Upper lobe of right lung (tissue), 1 donor: ENCODE measurements around the gene NFASC. TPM values are rescaled to one million over a fixed set of nuclear protein-coding genes. Genes with fewer than 3 reads are reported as not detected.

Experiments
- ATAC-seq: fragments of 200-7000 bp; cut with Tn5 transposase; one replicate; pipeline ENCODE4 v1.9.1; 2020; ENCODE audit warnings: mild to moderate bottlenecking, moderate library complexity
- DNase-seq: peaks from one replicate; pipeline ENCODE4 v3.0.0-alpha.2; 2020
- H3K27ac ChIP-seq: fragments of 200-600 bp; one replicate; pipeline ENCODE4 v1.8.0; 2022
- H3K27me3 ChIP-seq: fragments of 200-600 bp; one replicate; pipeline ENCODE4 v1.8.0; 2022; ENCODE audit warnings: mild to moderate bottlenecking
- H3K36me3 ChIP-seq: fragments of 200-600 bp; one replicate; pipeline ENCODE4 v1.8.0; 2022
- H3K4me1 ChIP-seq: fragments of 200-600 bp; one replicate; pipeline ENCODE4 v1.8.0; 2022
- H3K4me3 ChIP-seq: fragments of 200-600 bp; one replicate; pipeline ENCODE4 v1.8.0; 2022; ENCODE audit warnings: mild to moderate bottlenecking
- H3K9me3 ChIP-seq: fragments of 200-600 bp; one replicate; pipeline ENCODE4 v1.8.0; 2022
- CTCF ChIP-seq: fragments of 200-600 bp; IDR thresholded peaks from one replicate; pipeline ENCODE4 v1.8.0; 2022; ENCODE audit warnings: antibody characterized with exemption
- intact Hi-C: fragments of 100-400 bp; cut with DNase I; formaldehyde crosslinking; loops from one replicate; pipeline ENCODE4 v1.11.0; 2022
- total RNA-seq: library from RNA; stranded (reverse); fragmentation: NEBNext Ultra II Directional; extraction: Animal tissue kit (Norgen Biotek cat#: 25700); gene quantifications from one replicate; pipeline ENCODE4 v1.2.1, GENCODE V29; 2021
- donor health status: DM: no; HTN: yes; CAD: no; lungs with severe emphysema.

NFASC gene
- total RNA-seq, 1 donor from 2014 or later = 24.1 TPM

DNA sequence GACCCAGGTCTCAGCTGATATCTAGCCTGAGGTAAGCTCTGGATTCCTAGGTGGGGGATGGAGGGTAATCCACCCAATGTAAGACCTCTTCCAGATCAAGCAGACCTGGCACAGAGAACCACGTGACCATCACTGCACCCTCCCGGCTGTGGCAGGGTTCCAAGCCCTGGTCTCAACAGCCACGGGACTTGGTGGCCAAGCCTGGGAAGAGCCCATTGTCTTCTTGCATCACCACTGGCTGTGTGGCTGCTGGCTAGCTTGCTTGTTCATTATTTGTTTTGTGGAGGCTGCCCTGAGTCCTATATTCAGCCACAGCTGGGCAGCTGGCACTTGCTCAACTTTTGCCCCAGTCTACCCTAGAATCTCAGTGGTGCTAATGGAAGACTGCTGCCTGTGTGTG lies 24.1 kb upstream of the NFASC start:
- TF ChIP-seq CTCF = no peak

DNA sequence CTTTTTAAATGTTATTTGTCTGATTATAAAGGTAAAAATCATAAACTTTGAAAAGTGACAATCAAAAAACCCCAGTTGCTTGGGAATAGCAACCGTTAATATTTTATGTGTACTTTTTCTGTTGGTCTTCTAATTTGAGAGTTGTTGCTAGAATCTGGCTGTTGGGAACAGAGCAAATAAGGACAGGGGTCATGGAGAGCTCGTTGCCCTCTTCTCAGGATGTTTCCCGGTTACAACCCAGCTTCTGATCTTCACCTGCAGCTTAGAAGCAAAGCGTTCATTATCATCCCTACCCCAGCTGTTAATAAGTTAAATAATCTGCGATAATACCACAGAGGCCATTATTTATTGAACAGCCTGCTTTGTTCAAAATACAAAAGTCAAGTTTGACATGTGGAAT lies 22.1 kb upstream of the NFASC start:
- ATAC-seq = no peak
- H3K9me3 ChIP-seq = no peaks in the 10 kb centered on the region
- DNase-seq = no peak
- no peak overlapping the region for H3K27ac ChIP-seq
- no peaks in the 10 kb centered on the region for H3K27me3 ChIP-seq
- intact Hi-C loops = no loop called here
- no peaks in the 10 kb centered on the region for H3K36me3 ChIP-seq
- no peak for TF ChIP-seq CTCF
- H3K4me3 ChIP-seq = no peak overlapping the region
- no peaks in the 10 kb centered on the region for H3K4me1 ChIP-seq

More for the DNA sequence above, 24.1 kb upstream of the NFASC start:
- H3K9me3 ChIP-seq = no peaks in the 10 kb centered on the region
- no peak for DNase-seq
- no peaks in the 10 kb centered on the region for H3K36me3 ChIP-seq
- no peak overlapping the region for H3K4me3 ChIP-seq
- no peaks in the 10 kb centered on the region for H3K27me3 ChIP-seq
- intact Hi-C loops = no loop called here
- H3K27ac ChIP-seq = no peak overlapping the region
- no peak for ATAC-seq
- H3K4me1 ChIP-seq = no peaks in the 10 kb centered on the region

DNA sequence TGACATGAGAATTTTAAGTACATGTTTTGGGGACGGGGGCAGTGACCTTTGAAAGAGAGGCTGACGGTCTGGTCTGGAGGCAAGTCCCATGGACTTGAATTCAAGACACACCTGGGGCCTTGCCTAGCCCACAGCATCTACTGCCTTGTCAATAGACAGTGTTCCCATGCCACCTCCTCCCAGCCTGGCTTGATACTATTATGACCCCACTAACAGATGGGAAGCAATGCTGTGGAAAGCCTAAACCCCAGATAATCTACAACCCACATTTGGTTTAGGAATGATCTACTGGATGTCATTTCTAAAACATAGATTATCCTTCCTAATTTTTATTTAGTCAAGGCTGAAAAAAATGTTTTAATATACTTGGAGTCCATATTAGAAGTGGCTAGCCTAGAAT lies 17.8 kb upstream of the NFASC start:
- intact Hi-C loops = no loop called here
- Histone ChIP-seq H3K4me1 (no peaks in the 10 kb centered on the region), H3K9me3 (no peaks in the 10 kb centered on the region), H3K27ac (no peak overlapping the region), H3K36me3 (no peaks in the 10 kb centered on the region), H3K4me3 (no peak overlapping the region), H3K27me3 (no peaks in the 10 kb centered on the region)
- TF ChIP-seq CTCF = no peak
- ATAC-seq (no peak), DNase-seq (no peak)

DNA sequence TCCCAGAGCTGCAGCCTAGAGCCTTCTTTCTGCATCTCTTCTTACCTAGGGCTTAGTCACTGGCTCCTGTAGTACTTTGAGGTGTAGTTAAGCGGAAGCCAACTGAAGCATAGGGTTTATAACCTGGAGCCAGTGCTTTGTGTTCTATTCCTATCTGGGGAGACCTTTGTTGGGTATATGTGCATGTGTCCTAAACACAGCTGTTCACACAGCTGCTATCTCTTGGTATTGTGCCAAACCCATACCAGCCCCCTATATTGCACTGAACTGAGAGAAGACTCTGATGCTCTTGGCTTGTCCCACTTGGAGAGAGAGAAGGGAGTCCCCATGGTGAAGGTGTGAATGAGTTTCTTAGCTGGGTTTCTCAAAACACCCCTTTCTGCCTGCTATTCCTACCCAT lies 17.2 kb upstream of the NFASC start:
- intact Hi-C loops = no loop called here
- no peaks in the 10 kb centered on the region for H3K4me1 ChIP-seq
- H3K4me3 ChIP-seq = no peak overlapping the region
- H3K36me3 ChIP-seq = no peaks in the 10 kb centered on the region
- H3K27ac ChIP-seq = no peak overlapping the region
- peaks cover 5% of the 10 kb centered on the region for H3K27me3 ChIP-seq
- ATAC-seq (no peak), DNase-seq (no peak)
- no peak for TF ChIP-seq CTCF
- H3K9me3 ChIP-seq = no peaks in the 10 kb centered on the region

DNA sequence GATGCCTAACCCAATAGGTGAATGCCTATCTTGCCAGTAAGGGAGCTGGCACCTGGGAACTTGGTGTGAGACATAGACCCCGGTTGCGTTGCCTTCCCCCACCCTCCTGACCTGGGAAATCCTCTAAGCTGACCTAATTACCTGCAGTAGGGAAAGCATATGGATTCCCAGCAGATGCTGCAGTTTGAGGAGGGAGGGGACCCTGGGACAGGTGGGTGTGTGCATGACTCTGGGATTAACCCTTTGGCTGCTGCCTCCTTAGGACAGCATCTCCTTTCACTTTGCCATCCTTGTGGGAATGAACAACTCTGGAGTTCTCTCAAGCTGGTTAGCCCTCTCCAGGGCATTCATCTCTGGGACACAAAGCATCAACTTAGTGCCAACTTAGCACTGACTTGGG lies 16.4 kb upstream of the NFASC start:
- H3K36me3 ChIP-seq = no peaks in the 10 kb centered on the region
- no peak overlapping the region for H3K4me3 ChIP-seq
- H3K27me3 ChIP-seq = peaks cover 9% of the 10 kb centered on the region
- ATAC-seq = no peak
- H3K27ac ChIP-seq = no peak overlapping the region
- intact Hi-C loops = no loop called here
- TF ChIP-seq CTCF = no peak
- no peaks in the 10 kb centered on the region for H3K4me1 ChIP-seq
- DNase-seq = no peak
- H3K9me3 ChIP-seq = no peaks in the 10 kb centered on the region

- ATAC-seq = no peak
- DNase-seq = no peak
- intact Hi-C loops = no loop called here
These were observed 12.3 kb upstream of the NFASC start for GRCh38 chr1:204858363-204858821.

More at GRCh38 chr1:204858363-204858821, 12.3 kb upstream of the NFASC start:
- Histone ChIP-seq H3K27me3 (peaks cover 9% of the 10 kb centered on the region), H3K27ac (no peak overlapping the region), H3K36me3 (no peaks in the 10 kb centered on the region), H3K9me3 (no peaks in the 10 kb centered on the region), H3K4me3 (no peak overlapping the region), H3K4me1 (no peaks in the 10 kb centered on the region)
- no peak for TF ChIP-seq CTCF
